Astrocyte of the spinal cord (primary cell): ENCODE results near the gene REEP6.

Experiments
- DNase-seq: peaks from one replicate; pipeline ENCODE4 v3.0.0; 2011; ENCODE audit warnings: low read depth, low spot score
- H3K4me3 ChIP-seq: 2 replicates; pipeline ENCODE4 v1.5.1; 2011; ENCODE audit warnings: low read depth, mild to moderate bottlenecking, low read length, moderate library complexity
- in situ Hi-C: cut with HindIII; loops from 2 replicates; pipeline ENCODE4 v1.10.0; 2017; ENCODE audit warnings: low sequenced_read_pairs
- TF ChIP-seq, protein P1 (sequence below): IDR thresholded peaks from 2 replicates; pipeline ENCODE4 v1.5.1; 2012; ENCODE audit warnings: low read depth, mild to moderate bottlenecking, low read length, inconsistent platforms

Gene REEP6

DNA sequence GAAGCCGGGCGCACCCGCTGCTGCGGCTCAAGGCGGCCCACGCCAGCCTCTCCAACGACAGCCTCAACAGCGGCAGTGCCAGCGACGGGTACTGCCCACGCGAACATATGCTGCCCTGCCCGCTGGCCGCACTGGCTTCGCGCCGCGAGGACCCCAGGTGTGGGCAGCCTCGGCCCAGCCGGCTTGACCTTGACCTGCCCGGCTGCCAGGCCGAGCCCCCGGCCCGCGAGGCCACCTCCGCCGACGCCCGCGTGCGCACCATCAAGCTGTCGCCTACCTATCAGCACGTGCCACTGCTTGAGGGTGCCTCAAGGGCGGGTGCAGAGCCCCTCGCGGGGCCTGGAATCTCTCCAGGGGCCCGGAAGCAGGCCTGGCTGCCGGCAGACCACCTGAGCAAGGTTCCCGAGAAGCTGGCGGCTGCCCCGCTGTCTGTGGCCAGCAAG, 24.9 kb upstream of the REEP6 start:
- no peak for DNase-seq
- H3K4me3 ChIP-seq = no peak overlapping the region
- in situ Hi-C loops = no loop called here
- TF ChIP-seq, protein P1, sequence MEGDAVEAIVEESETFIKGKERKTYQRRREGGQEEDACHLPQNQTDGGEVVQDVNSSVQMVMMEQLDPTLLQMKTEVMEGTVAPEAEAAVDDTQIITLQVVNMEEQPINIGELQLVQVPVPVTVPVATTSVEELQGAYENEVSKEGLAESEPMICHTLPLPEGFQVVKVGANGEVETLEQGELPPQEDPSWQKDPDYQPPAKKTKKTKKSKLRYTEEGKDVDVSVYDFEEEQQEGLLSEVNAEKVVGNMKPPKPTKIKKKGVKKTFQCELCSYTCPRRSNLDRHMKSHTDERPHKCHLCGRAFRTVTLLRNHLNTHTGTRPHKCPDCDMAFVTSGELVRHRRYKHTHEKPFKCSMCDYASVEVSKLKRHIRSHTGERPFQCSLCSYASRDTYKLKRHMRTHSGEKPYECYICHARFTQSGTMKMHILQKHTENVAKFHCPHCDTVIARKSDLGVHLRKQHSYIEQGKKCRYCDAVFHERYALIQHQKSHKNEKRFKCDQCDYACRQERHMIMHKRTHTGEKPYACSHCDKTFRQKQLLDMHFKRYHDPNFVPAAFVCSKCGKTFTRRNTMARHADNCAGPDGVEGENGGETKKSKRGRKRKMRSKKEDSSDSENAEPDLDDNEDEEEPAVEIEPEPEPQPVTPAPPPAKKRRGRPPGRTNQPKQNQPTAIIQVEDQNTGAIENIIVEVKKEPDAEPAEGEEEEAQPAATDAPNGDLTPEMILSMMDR = no peak

DNA sequence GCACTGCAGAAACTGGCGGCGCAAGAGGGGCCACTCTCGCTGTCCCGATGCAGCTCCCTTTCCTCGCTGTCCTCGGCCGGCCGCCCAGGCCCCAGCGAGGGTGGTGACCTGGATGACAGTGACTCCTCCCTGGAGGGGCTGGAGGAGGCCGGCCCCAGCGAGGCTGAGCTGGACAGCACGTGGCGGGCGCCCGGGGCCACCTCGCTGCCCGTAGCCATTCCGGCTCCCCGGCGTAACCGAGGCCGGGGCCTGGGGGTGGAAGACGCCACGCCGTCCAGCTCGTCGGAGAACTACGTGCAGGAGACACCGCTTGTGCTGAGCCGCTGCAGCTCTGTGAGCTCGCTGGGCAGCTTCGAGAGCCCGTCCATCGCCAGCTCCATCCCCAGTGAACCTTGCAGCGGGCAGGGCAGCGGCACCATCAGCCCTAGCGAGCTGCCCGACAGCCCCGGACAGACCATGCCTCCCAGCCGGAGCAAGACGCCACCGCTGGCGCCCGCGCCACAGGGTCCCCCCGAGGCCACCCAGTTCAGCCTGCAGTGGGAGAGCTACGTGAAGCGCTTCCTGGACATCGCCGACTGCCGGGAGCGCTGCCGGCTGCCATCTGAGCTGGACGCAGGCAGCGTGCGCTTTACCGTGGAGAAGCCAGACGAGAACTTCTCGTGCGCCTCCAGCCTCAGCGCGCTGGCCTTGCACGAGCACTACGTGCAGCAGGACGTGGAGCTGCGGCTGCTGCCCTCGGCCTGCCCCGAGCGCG, 24.3 kb upstream of the REEP6 start:
- in situ Hi-C loops = no loop called here
- H3K4me3 ChIP-seq = no peak overlapping the region
- DNase-seq = no peak
- TF ChIP-seq, protein P1 = no peak

GRCh38 chr19:1467215-1467489, 23.8 kb upstream of the REEP6 start:
- in situ Hi-C loops = no loop called here
- DNase-seq = no peak
- H3K4me3 ChIP-seq = no peak overlapping the region
- TF ChIP-seq, protein P1 = no peak

DNA sequence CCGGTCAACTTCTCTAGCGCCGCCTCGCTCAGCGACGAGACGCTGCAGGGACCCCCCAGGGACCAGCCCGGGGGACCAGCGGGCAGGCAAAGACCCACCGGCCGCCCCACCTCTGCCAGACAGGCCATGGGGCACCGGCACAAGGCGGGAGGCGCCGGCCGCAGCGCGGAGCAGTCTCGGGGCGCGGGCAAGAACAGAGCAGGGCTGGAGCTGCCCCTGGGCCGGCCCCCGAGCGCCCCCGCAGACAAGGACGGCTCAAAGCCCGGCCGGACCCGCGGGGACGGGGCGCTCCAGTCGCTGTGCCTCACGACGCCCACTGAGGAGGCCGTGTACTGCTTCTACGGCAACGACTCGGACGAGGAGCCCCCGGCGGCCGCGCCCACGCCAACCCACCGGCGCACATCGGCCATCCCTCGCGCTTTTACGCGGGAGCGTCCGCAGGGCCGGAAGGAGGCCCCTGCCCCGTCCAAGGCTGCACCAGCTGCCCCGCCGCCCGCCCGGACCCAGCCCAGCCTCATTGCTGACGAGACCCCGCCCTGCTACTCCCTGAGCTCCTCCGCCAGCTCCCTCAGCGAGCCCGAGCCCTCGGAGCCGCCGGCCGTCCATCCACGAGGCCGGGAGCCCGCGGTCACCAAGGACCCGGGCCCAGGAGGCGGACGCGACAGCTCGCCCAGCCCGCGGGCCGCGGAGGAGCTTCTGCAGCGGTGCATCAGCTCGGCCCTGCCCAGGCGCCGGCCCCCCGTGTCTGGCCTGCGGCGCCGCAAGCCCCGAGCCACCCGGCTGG, 23.3 kb upstream of the REEP6 start:
- no peak for DNase-seq
- TF ChIP-seq, protein P1 = no peak
- H3K4me3 ChIP-seq = no peak overlapping the region
- in situ Hi-C loops = no loop called here

DNA sequence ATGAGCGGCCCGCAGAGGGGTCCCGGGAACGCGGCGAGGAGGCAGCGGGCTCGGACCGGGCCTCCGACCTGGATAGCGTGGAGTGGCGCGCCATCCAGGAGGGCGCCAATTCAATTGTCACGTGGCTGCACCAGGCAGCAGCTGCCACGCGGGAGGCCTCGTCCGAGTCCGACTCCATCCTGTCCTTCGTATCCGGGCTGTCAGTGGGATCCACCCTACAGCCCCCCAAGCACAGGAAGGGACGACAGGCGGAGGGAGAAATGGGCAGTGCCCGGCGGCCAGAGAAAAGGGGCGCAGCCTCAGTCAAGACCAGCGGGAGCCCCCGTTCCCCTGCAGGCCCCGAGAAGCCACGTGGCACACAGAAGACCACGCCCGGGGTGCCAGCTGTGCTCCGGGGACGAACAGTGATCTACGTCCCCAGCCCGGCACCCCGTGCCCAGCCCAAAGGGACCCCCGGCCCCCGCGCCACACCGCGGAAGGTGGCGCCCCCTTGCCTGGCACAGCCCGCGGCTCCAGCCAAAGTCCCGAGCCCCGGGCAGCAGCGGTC, 22.6 kb upstream of the REEP6 start:
- TF ChIP-seq, protein P1 = no peak
- H3K4me3 ChIP-seq = no peak overlapping the region
- in situ Hi-C loops = no loop called here
- DNase-seq = no peak

DNA sequence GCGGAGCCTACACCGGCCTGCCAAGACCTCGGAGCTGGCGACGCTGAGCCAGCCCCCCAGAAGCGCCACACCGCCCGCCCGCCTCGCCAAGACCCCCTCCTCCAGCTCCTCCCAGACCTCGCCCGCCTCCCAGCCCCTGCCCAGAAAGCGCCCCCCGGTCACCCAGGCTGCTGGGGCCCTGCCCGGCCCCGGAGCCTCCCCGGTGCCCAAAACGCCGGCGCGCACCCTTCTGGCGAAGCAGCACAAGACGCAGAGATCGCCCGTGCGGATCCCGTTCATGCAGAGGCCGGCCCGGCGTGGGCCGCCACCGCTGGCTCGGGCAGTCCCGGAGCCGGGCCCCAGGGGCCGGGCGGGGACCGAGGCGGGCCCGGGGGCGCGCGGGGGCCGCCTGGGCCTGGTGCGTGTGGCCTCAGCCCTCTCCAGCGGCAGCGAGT, 22.1 kb upstream of the REEP6 start:
- no peak for DNase-seq
- no peak overlapping the region for H3K4me3 ChIP-seq
- in situ Hi-C loops = no loop called here
- TF ChIP-seq, protein P1 = no peak
